RWPE1 (cell line): ENCODE measurements around the gene ANKRD11.

Source experiments
- CTCF ChIA-PET: fragments of 350-600 bp; sonication (Branson Sonifier 250); formaldehyde crosslinking; extraction: SDS; loops from one replicate; lab custom pipeline; 2021; lab: Yijun Ruan, JAX
- POLR2A ChIA-PET: fragments of 400-600 bp; formaldehyde crosslinking; extraction: SDS; loops from one replicate; lab custom pipeline; 2020; ENCODE audit warnings: antibody characterized with exemption; ENCODE audit not compliant: low non-redundant PET; lab: Yijun Ruan, JAX
- DNase-seq: peaks from one replicate; pipeline ENCODE4 v3.0.0; 2012; ENCODE audit warnings: low spot score
- H3K27ac ChIP-seq: fragments of 450-650 bp; 2 replicates; pipeline ENCODE4 v1.5.1; 2017
- CTCF ChIP-seq: fragments of 450-650 bp; conservative IDR thresholded peaks from 2 replicates; pipeline ENCODE4 v1.5.1; 2017; ENCODE audit warnings: low read depth, mild to moderate bottlenecking

The ANKRD11 gene

GRCh38 chr16:89504091-89504490 is 13.7 kb upstream of the ANKRD11 start:
- CTCF ChIA-PET = interaction anchor here (0.6 to 1.0 kb wide), 3 partner anchors 29 to 185 kb away, joined by 3 to 5 read pairs (median 3); no protein-coding TSS in a partner anchor
- TF ChIP-seq CTCF = no peak
- POLR2A ChIA-PET = no interaction called here

GRCh38 chr16:89502081-89502843 is 11.9 kb upstream of the ANKRD11 start:
- TF ChIP-seq CTCF = no peak
- CTCF ChIA-PET = no interaction called here
- peak overlapping the region; percentile 80 for H3K27ac ChIP-seq
- POLR2A ChIA-PET = interaction anchor here (0.5 kb wide), 1 partner anchor 181 kb away, joined by 6 read pairs; no protein-coding TSS in a partner anchor
- DNase-seq = peak; percentile 72

More at GRCh38 chr16:89504091-89504490, 13.7 kb upstream of the ANKRD11 start:
- peak overlapping the region; percentile 90 for H3K27ac ChIP-seq
- no peak for DNase-seq

DNA sequence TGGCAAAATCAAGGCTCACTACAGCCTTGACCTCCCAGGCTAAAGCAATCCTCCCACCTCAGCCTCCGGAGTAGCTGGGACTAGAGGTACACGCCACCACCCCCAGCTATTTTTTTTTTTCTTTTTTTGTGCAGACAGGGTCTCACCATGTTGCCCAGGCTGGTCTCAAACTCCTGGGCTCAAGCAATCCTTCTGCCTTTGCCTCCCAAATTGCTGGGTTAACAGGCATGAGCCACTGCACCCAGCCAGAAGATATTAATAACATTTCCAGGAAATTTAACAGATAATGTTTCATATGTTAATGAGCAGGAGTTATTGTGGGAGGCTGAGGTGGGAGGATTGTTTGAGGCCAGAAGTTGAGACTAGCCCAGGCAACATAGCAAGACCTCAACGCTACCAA is 9.4 kb upstream of the ANKRD11 start:
- ChIA-PET POLR2A (no interaction called here), CTCF (no interaction called here)
- peak overlapping the region; percentile 22 for H3K27ac ChIP-seq
- no peak for TF ChIP-seq CTCF
- no peak for DNase-seq

DNA sequence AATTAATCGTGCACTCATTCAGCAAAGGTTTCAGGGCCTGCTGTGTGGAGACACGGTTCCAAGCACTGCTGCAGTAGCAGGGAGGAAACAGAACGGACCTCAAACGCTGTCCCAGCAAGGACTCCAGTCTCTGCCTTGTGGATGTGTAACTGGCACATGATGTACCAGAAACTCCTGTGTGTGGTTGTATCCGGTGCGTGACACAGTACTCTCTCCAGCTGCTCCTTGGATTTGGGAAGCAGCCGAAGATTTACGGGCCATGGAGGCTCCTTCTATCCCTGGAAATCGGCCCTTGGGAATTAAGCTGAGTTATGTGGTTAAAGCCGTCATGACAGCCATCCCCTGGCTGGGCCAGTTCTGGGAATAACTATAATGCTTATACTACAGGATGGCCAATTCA is 8.5 kb upstream of the ANKRD11 start:
- no peak for TF ChIP-seq CTCF
- CTCF ChIA-PET = interaction anchor here (0.6 kb wide), 1 partner anchor 43 kb away, joined by 4 read pairs; no protein-coding TSS in a partner anchor
- no peak for DNase-seq
- peak overlapping the region; percentile 43 for H3K27ac ChIP-seq
- POLR2A ChIA-PET = interaction anchor here (0.9 kb wide), 1 partner anchor 9 kb away, joined by 3 read pairs; the partner anchor contains the start of gene SPG7

- ChIA-PET POLR2A (no interaction called here), CTCF (interaction anchor here (0.6 kb wide), 3 partner anchors 29 to 119 kb away, joined by 3 to 5 read pairs (median 3); no protein-coding TSS in a partner anchor)
- H3K27ac ChIP-seq = peak overlapping the region; percentile 96
- no peak for TF ChIP-seq CTCF
- DNase-seq = no peak
Observed at GRCh38 chr16:89495121-89495520, 4.8 kb upstream of the ANKRD11 start.

DNA sequence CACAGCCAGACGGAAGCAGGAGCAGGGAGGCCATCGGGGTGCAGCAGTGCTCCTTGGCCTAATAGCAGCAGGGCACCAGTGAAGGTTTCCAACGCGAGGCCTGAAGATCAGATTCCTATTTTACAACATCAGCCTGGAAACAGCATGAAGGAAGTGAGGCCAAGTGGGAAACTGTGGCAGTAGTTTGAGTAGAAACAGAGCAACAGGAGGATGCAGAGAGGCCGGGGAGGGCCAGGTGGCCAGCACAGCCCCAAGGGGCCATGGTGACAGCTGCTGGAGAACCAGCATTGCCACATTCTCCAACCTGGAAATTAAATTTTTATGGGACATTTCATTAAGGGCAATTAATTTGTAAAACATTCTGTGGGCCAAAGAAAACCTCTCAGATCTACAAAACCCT is 3.4 kb upstream of the ANKRD11 start:
- POLR2A ChIA-PET = no interaction called here
- CTCF ChIA-PET = interaction anchor here (0.7 kb wide), 1 partner anchor 152 kb away, joined by 4 read pairs; no protein-coding TSS in a partner anchor
- H3K27ac ChIP-seq = peak overlapping the region; percentile 96
- TF ChIP-seq CTCF = no peak
- no peak for DNase-seq
